Measurements from ENCODE around the gene CKAP5.

DNA sequence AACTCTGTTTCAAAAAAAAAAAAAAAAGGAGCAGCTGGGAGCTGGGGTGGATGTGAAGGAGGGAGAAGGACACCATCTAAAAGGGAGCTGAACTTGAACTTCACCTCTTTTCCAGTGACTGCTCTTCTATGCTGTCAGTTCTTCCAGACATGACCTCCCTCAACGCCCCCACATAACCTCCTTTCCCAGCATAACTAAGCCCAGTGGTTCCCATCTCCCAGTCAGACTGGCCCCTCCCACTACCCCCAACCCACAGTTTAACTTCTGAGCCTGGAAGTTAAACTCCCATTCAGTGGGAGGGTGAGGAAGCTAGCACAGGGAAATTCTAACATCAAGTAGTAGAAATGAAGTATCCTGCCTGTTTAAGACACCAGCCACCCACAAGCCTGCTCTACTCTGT, 147.5 kb downstream of the CKAP5 start:
- TF ChIP-seq POLR2A (IDR thresholded peaks at IDR 0.05; ENCODE audit: borderline replicate concordance, extremely low read depth, insufficient read depth, insufficient read length) (no peak), CTCF (IDR thresholded peaks at IDR 0.05 in 2 of 3, conservative IDR thresholded peaks at IDR 0.05 in 1 of 3; ENCODE audit: borderline replicate concordance in 1 of 3, insufficient read depth in 1 of 3, low read depth in 2 of 3, low read length in 2 of 3) (no peak), EZH2 (IDR thresholded peaks at IDR 0.05) (no peak), SIN3A (IDR thresholded peaks at IDR 0.05; ENCODE audit: low read depth) (no peak)
